Cardiac muscle cell (in vitro differentiated cells and primary cell): Measurements from ENCODE around the gene EPB41L2. TPM values are rescaled to one million over a fixed set of nuclear protein-coding genes. Genes with fewer than 3 reads are reported as not detected.

Experiments used
- DNase-seq, 2 donors: peaks; one replicate each; pipeline versions ENCODE4 v3.0.0 to v3.0.0-alpha.2; 2010 to 2017; ENCODE audit warnings: low read depth in 1 of 2, low spot score in 1 of 2
- H3K27ac ChIP-seq: fragments of 200-600 bp; sonication (generic); 2 replicates; pipeline ENCODE4 v1.5.1; 2016
- H3K27me3 ChIP-seq: fragments of 200-600 bp; sonication (generic); 2 replicates; pipeline ENCODE4 v1.6.0; 2016; ENCODE audit warnings: control low read depth
- H3K36me3 ChIP-seq: fragments of 200-600 bp; sonication (generic); 2 replicates; pipeline ENCODE4 v1.5.1; 2016; ENCODE audit warnings: control low read depth
- H3K4me1 ChIP-seq: fragments of 200-600 bp; sonication (generic); 2 replicates; pipeline ENCODE4 v1.8.1; 2017; ENCODE audit warnings: low read depth, mild to moderate bottlenecking, mixed run types
- H3K4me3 ChIP-seq: fragments of 200-600 bp; sonication (generic); 2 replicates; pipeline ENCODE4 v1.5.1; 2016; ENCODE audit warnings: mild to moderate bottlenecking
- H3K9me3 ChIP-seq: fragments of 200-600 bp; sonication (generic); 2 replicates; pipeline ENCODE4 v1.5.1; 2017; ENCODE audit warnings: low read depth, mild to moderate bottlenecking, control low read depth
- CTCF ChIP-seq: IDR thresholded peaks from 2 replicates; pipeline ENCODE4 v1.5.1; 2012; ENCODE audit warnings: low read depth, mild to moderate bottlenecking, low read length
- polyA plus RNA-seq: library from polyadenylated mRNA; unstranded; fragments of >200 nt; fragmentation: Nextera tagmentation; extraction: Ambion mirVana; gene quantifications from 2 replicates; pipeline ENCODE4 v1.2.1, GENCODE V29; 2016
- total RNA-seq: library from RNA; depleted of rRNA; stranded (reverse); fragments of >200 nt; gene quantifications from 2 replicates; pipeline ENCODE4 v1.2.3, GENCODE V29; 2016

EPB41L2 gene
- total and polyA plus RNA-seq, 2 experiments from 2014 or later = 11.0 to 24.0 TPM

DNA sequence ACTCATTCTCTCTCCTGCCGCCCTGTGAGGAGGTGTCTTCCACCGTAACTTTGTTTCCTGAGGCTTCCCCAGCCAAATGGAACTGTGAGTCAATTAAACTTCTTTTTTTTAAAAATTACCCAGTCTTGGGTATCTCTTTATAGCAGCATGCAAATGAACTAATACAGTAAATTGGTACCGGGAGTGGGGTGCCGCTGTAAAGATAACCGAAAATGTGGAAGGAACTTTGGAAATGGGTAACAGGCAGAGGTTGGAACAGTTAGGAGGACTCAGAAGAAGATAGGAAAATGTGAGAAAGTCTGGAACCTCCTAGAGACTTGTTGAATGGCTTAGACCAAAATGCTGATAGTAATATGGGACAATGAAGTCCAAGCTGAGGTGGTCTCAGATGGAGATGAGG lies 55.8 kb downstream of the EPB41L2 start:
- no peak for TF ChIP-seq CTCF
- H3K4me1 ChIP-seq = peaks cover 5% of the 10 kb centered on the region
- no peak overlapping the region for H3K27ac ChIP-seq
- no peaks in the 10 kb centered on the region for H3K9me3 ChIP-seq
- H3K27me3 ChIP-seq = no peaks in the 10 kb centered on the region
- DNase-seq = no peak
- no peak overlapping the region for H3K4me3 ChIP-seq
- H3K36me3 ChIP-seq = no peaks in the 10 kb centered on the region

- H3K4me3 ChIP-seq = no peak overlapping the region
- no peaks in the 10 kb centered on the region for H3K36me3 ChIP-seq
- H3K4me1 ChIP-seq = peaks cover 19% of the 10 kb centered on the region
- no peaks in the 10 kb centered on the region for H3K9me3 ChIP-seq
- TF ChIP-seq CTCF = no peak
- H3K27ac ChIP-seq = no peak overlapping the region
- DNase-seq = no peak
- no peaks in the 10 kb centered on the region for H3K27me3 ChIP-seq
Observed at GRCh38 chr6:131005439-131006016, 57.5 kb downstream of the EPB41L2 start.

DNA sequence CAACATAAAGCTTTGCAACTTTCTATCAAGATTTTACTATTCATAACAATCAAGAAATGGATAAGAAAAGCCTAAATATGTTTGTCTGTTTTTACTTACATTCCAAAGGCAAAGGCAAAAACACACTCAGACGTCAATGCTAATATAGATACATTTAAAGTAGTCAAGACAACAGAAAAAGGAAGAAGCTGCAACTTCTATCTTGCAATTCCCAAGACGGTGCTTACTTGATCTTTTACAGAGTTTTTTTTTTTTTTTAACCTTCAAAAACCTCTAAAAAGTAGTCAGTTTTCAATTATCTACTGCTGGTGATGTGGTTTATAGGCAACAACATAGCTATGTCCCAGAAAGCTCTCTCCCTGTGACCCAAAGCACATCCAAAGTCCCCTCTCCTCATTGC lies 58.1 kb downstream of the EPB41L2 start:
- no peak for TF ChIP-seq CTCF
- Histone ChIP-seq H3K27me3 (no peaks in the 10 kb centered on the region), H3K27ac (no peak overlapping the region), H3K4me3 (no peak overlapping the region), H3K4me1 (peaks cover 25% of the 10 kb centered on the region), H3K36me3 (no peaks in the 10 kb centered on the region), H3K9me3 (no peaks in the 10 kb centered on the region)
- no peak for DNase-seq

DNA sequence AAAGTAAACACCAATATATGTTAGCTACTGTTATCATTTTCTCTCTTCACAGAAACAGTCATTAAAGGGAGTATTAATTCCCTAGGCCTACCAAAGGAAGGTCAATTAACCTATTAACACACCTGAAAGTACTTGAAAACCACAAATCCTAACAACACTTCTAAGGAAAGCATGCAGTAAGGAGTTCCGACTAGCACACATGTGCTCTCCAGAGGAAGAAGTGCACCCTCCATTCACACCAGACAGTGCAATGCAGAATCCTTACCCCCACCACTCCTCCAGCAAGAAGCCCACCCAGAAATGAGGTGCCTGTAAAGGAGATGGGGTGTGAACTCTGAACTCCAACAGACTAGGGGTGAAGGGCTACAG lies 58.7 kb downstream of the EPB41L2 start:
- TF ChIP-seq CTCF = no peak
- H3K36me3 ChIP-seq = no peaks in the 10 kb centered on the region
- DNase-seq = no peak
- no peaks in the 10 kb centered on the region for H3K9me3 ChIP-seq
- H3K4me1 ChIP-seq = peaks cover 26% of the 10 kb centered on the region
- H3K4me3 ChIP-seq = no peak overlapping the region
- no peaks in the 10 kb centered on the region for H3K27me3 ChIP-seq
- no peak overlapping the region for H3K27ac ChIP-seq

- Histone ChIP-seq H3K4me3 (no peak overlapping the region), H3K9me3 (no peaks in the 10 kb centered on the region), H3K27ac (no peak overlapping the region), H3K27me3 (no peaks in the 10 kb centered on the region), H3K4me1 (peaks cover 26% of the 10 kb centered on the region), H3K36me3 (no peaks in the 10 kb centered on the region)
- no peak for DNase-seq
- TF ChIP-seq CTCF = no peak
Observed at GRCh38 chr6:131003488-131004386, 59.3 kb downstream of the EPB41L2 start.
